Testis (tissue), 5 donors: ENCODE measurements around the gene TIMM8A. TPM values are rescaled to one million over a fixed set of nuclear protein-coding genes. Genes with fewer than 3 reads are reported as not detected.
A peak's percentile ranks its signal among the peaks of the same experiment; 100 is the strongest.

ENCODE experiments used
- DNase-seq: peaks from one replicate; pipeline ENCODE4 v3.0.0-alpha.2; 2019
- H3K27ac ChIP-seq, 2 donors: fragments of 200-600 bp; sonication (generic); one replicate each; pipeline ENCODE4 v1.5.1; 2019
- H3K27me3 ChIP-seq: fragments of 200-600 bp; sonication (generic); one replicate; pipeline ENCODE4 v1.5.1; 2019
- H3K36me3 ChIP-seq: fragments of 200-600 bp; sonication (generic); one replicate; pipeline ENCODE4 v1.5.1; 2017; ENCODE audit warnings: low read depth; ENCODE audit errors: missing control alignments
- H3K4me1 ChIP-seq: fragments of 200-600 bp; sonication (generic); one replicate; pipeline ENCODE4 v1.5.1; 2019
- H3K4me3 ChIP-seq, 2 donors: fragments of 200-600 bp; sonication (generic); one replicate each; pipeline ENCODE4 v1.5.1; 2017 to 2019
- H3K9me3 ChIP-seq: fragments of 200-600 bp; sonication (generic); one replicate; pipeline ENCODE4 v1.5.1; 2017
- POLR2A ChIP-seq: fragments of 450-650 bp; IDR thresholded peaks from one replicate; pipeline ENCODE4 v1.6.1; 2017; ENCODE audit warnings: antibody characterized with exemption, mild to moderate bottlenecking, moderate library complexity
- WGBS, 2 donors: methylation state at CpG; one replicate each; pipeline ENCODE4 v1.1.5; 2018; 5-methylcytosine and 5-hydroxymethylcytosine counted together
- intact Hi-C: fragments of 100-400 bp; cut with DNase I; formaldehyde crosslinking; loops from one replicate; pipeline ENCODE4 v1.15.1; 2023; ENCODE audit warnings: low total_unique reads
- long read RNA-seq, 2 donors: transcript quantifications; one replicate each; lab custom pipeline, GENCODE V29; 2026
- polyA plus RNA-seq: library from polyadenylated mRNA; stranded (reverse); fragments of 350-450 nt; fragmentation: Illumina TruSeq; extraction: RNeasy Lipid Tissue Mini Kit (QIAGEN cat#74804); gene quantifications from one replicate; pipeline ENCODE4 v1.2.3, GENCODE V29; 2014; ENCODE audit warnings: low read depth, low replicate concordance; ENCODE audit not compliant: insufficient read depth
- total RNA-seq, 2 donors: library from RNA; depleted of rRNA; stranded (reverse); fragments of >200 nt; gene quantifications; one replicate each; pipeline ENCODE4 v1.2.3, GENCODE V29; 2016
- TF ChIP-seq, protein P1 (sequence below), 3 experiments: fragments of 450-650 bp in 2 of 3; fragments of 200-600 bp in 1 of 3; sonication (generic) in 1 of 3; IDR thresholded peaks; one replicate each; pipeline ENCODE4 v1.5.1; 2016 to 2019; ENCODE audit warnings: antibody characterized with exemption in 3 of 3, mild to moderate bottlenecking in 2 of 3, moderate library complexity in 1 of 3

The TIMM8A gene, protein sequence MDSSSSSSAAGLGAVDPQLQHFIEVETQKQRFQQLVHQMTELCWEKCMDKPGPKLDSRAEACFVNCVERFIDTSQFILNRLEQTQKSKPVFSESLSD
- total RNA-seq (10 to 100 TPM in 1 of 2 donors, 1 to 10 TPM in 1; 9.3 to 11.1 TPM), polyA plus RNA-seq (8.2 TPM)
- long read RNA-seq, donor 1, transcript TIMM8A-205 (2 exons, 1,194 nt): major isoform, 8 of 9 reads
- long read RNA-seq, donor 1, partial matches to known transcripts: 0 of 9 reads
- long read RNA-seq, donor 1, other reads (novel, unspliced or antisense): 0 of 9 reads
- long read RNA-seq, donor 2, transcript TIMM8A-205 (2 exons, 1,194 nt): major isoform, 6 of 6 reads
- long read RNA-seq, donor 2, partial matches to known transcripts: 0 of 6 reads
- long read RNA-seq, donor 2, other reads (novel, unspliced or antisense): 0 of 6 reads

DNA sequence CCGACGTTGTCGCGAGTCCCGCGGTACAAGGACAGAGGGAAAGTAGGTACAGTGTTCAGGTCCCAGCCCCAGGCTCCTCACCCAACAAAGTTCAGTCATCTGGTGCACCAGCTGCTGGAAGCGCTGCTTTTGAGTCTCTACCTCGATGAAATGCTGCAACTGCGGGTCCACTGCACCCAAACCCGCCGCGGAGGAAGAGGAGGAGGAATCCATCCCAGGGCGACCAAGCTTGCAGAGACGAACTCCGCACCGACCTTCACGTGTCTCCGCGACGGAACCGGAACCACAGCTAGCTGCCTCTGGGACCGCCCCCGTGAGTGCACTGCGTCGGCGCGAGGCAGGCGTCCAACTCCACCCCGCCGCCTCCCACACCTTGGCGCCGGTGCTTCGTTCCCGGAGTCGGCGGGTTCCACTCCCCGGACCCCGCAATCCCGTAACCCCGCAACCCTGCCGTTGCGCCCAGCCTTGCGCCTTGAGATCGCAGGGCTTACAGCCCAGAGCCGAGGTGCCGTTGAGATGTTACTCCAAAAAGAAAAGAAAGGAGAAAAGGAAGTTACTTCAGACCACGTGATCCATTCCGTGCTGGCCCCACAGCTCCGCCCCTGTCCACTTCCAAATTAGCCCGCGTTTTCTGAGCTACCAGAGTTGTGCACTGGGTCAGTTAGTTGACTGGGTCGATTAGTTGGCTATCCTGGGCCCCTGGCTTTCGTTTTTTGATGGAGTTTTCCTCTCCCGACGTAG, at the start of gene TIMM8A:
Gene TIMM8A (minus strand): TSS at position 291 of the 741 bp plus-strand sequence. CDS start 78 bp downstream, at position 213.
- 0% methylated on average over 12 to 41 of the region's 55 CpGs for WGBS, 2 donors
- DNase-seq: peak; percentile 87

GRCh38 chrX:101397779-101398178, 49.2 kb upstream of the TIMM8A start:
- H3K27ac ChIP-seq: no peak overlapping the region
- WGBS, 2 donors: 24 to 50% methylated on average over 4 of the region's 4 CpGs
- no peaks in the 10 kb centered on the region for H3K9me3 ChIP-seq
- intact Hi-C loops: no loop called here
- H3K4me3 ChIP-seq: no peak overlapping the region
- H3K27me3 ChIP-seq: no peaks in the 10 kb centered on the region
- no peaks in the 10 kb centered on the region for H3K36me3 ChIP-seq
- H3K4me1 ChIP-seq: no peaks in the 10 kb centered on the region
- DNase-seq: no peak
- TF ChIP-seq, protein P1, sequence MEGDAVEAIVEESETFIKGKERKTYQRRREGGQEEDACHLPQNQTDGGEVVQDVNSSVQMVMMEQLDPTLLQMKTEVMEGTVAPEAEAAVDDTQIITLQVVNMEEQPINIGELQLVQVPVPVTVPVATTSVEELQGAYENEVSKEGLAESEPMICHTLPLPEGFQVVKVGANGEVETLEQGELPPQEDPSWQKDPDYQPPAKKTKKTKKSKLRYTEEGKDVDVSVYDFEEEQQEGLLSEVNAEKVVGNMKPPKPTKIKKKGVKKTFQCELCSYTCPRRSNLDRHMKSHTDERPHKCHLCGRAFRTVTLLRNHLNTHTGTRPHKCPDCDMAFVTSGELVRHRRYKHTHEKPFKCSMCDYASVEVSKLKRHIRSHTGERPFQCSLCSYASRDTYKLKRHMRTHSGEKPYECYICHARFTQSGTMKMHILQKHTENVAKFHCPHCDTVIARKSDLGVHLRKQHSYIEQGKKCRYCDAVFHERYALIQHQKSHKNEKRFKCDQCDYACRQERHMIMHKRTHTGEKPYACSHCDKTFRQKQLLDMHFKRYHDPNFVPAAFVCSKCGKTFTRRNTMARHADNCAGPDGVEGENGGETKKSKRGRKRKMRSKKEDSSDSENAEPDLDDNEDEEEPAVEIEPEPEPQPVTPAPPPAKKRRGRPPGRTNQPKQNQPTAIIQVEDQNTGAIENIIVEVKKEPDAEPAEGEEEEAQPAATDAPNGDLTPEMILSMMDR (IDR thresholded peaks at IDR 0.05): no peak
- TF ChIP-seq POLR2A: no peak

More for the DNA sequence above, at the start of gene TIMM8A:
- intact Hi-C loops: no loop called here
- TF ChIP-seq POLR2A: no peak
- TF ChIP-seq, protein P1 (IDR thresholded peaks at IDR 0.05): no peak
- H3K27ac ChIP-seq: peak within 1 kb of the TSS; percentile 81 to 84
- H3K4me1 ChIP-seq: no peaks in the 10 kb centered on the region
- H3K27me3 ChIP-seq: no peaks in the 10 kb centered on the region
- no peaks in the 10 kb centered on the region for H3K9me3 ChIP-seq
- H3K4me3 ChIP-seq: peak within 1 kb of the TSS; percentile 63 to 74
- H3K36me3 ChIP-seq: no peaks in the 10 kb centered on the region

DNA sequence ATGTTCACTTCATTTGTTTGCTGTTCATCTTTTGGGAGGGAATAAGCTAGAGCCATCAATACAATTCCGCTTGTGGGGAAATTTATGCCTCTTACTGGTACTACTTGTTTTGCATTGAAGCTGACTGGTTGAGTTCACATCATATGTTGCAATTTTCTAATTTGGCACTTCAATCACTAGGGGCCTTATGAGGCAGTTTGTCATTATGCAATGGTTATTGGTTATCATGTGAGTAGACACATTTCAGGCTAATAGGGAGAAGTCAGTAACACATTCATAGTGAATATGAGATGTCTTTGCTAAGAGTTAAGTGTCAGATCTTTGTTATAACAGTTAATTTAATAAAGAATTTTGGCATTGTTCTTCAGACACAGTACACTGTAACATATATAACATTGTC, 47.2 kb upstream of the TIMM8A start:
- 87 to 100% methylated on average over 1 of the region's 1 CpG for WGBS, 2 donors
- intact Hi-C loops: no loop called here
- no peak overlapping the region for H3K27ac ChIP-seq

GRCh38 chrX:101394372-101394771, 45.8 kb upstream of the TIMM8A start:
- Histone ChIP-seq H3K4me3 (no peak overlapping the region), H3K36me3 (no peaks in the 10 kb centered on the region), H3K27me3 (no peaks in the 10 kb centered on the region), H3K27ac (no peak overlapping the region), H3K4me1 (no peaks in the 10 kb centered on the region), H3K9me3 (no peaks in the 10 kb centered on the region)
- no peak for DNase-seq
- intact Hi-C loops: no loop called here
- TF ChIP-seq, protein P1 (IDR thresholded peaks at IDR 0.05): no peak
- no peak for TF ChIP-seq POLR2A

More for the DNA sequence above, 47.2 kb upstream of the TIMM8A start:
- no peaks in the 10 kb centered on the region for H3K9me3 ChIP-seq
- no peaks in the 10 kb centered on the region for H3K27me3 ChIP-seq
- no peak for DNase-seq
- no peak overlapping the region for H3K4me3 ChIP-seq
- TF ChIP-seq, protein P1 (IDR thresholded peaks at IDR 0.05): no peak
- no peak for TF ChIP-seq POLR2A
- no peaks in the 10 kb centered on the region for H3K4me1 ChIP-seq
- no peaks in the 10 kb centered on the region for H3K36me3 ChIP-seq
